ENCODE measurements around the gene P2RX7.

The P2RX7 gene

GRCh38 chr12:121111684-121112083 is 21.0 kb upstream of the P2RX7 start:
- DNase-seq = no peak

- no peak for DNase-seq
Measured at GRCh38 chr12:121112496-121112895, 20.2 kb upstream of the P2RX7 start.

GRCh38 chr12:121113057-121113456 is 19.6 kb upstream of the P2RX7 start:
- DNase-seq = no peak

- no peak for DNase-seq
Measured at GRCh38 chr12:121114019-121114639, 18.5 kb upstream of the P2RX7 start.

GRCh38 chr12:121114806-121115205 is 17.9 kb upstream of the P2RX7 start:
- no peak for DNase-seq

GRCh38 chr12:121115530-121115929 is 17.1 kb upstream of the P2RX7 start:
- DNase-seq = no peak

- no peak for DNase-seq
Measured at GRCh38 chr12:121116318-121117225, 16.1 kb upstream of the P2RX7 start.

GRCh38 chr12:121117226-121117777 is 15.4 kb upstream of the P2RX7 start:
- no peak for DNase-seq

- DNase-seq = no peak
Measured at GRCh38 chr12:121120323-121120722, 12.4 kb upstream of the P2RX7 start.

GRCh38 chr12:121120989-121121755 is 11.5 kb upstream of the P2RX7 start:
- no peak for DNase-seq

GRCh38 chr12:121121805-121122204 is 10.9 kb upstream of the P2RX7 start:
- DNase-seq = no peak

- DNase-seq = no peak
Measured at GRCh38 chr12:121123488-121123887, 9.2 kb upstream of the P2RX7 start.

- DNase-seq = no peak
Measured at GRCh38 chr12:121124402-121125109, 8.1 kb upstream of the P2RX7 start.

- DNase-seq = no peak
Measured at GRCh38 chr12:121127501-121127900, 5.2 kb upstream of the P2RX7 start.

GRCh38 chr12:121128908-121129810 is 3.5 kb upstream of the P2RX7 start:
- DNase-seq = peak; percentile 87

- DNase-seq = no peak
Measured at GRCh38 chr12:121129811-121130147, 2.9 kb upstream of the P2RX7 start.

- DNase-seq = no peak
Measured at GRCh38 chr12:121130866-121131373, 1.8 kb upstream of the P2RX7 start.

GRCh38 chr12:121131941-121132341 is 735 bp upstream of the P2RX7 start:
- DNase-seq = no peak

- no peak for DNase-seq
Measured at GRCh38 chr12:121133838-121134237, 1.2 kb downstream of the P2RX7 start.

GRCh38 chr12:121135320-121135719 is 2.6 kb downstream of the P2RX7 start:
- DNase-seq = no peak

GRCh38 chr12:121137512-121137911 is 4.8 kb downstream of the P2RX7 start:
- no peak for DNase-seq
